ENCODE data around the gene NPAS3.

Gene NPAS3

DNA sequence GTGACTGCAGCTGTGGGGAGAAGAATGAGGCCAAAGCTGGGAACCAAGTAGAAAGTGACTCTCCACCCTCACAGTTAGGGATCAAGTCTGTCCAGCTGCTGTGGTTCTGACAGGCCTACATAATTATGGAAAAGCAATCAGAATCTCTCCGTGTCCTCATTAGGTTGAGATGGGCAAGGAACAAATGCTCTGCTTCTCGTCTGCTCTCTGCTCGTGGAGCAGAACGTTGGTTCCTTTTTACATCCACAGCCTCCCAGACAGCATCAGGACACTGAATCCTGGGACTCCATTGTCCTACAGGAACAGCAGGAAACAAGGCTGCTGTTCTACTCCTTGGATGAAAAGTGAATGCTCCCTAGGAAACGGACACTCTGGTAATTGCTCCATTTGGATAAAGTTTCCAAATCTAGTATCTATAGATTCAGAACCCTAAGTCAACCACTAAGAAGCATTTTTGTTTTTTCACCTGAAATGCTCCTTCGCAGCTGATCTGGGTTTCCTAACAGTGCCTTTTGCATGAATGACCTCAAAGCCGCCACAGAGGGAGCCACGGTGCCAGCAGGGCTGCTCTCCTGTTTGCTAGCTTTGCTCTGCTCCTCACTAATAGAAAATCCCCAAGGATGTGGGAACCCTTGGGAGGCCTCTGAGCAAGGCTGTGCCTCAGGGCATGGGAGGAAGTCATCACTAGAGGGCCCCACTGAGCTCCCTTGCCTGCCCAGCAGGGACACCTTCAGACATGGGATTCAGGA is 910.2 kb downstream of the NPAS3 start:
- Histone ChIP-seq H3K27ac (ENCODE audit: low read depth, low read length) (no peak overlapping the region), H3K4me3 (ENCODE audit: low read depth, low read length) (no peak overlapping the region), H3K27me3 (ENCODE audit: control insufficient read depth, insufficient read depth, low read length) (no peaks in the 10 kb centered on the region), H3K9ac (ENCODE audit: low read length) (no peak overlapping the region), H3K4me1 (ENCODE audit: control insufficient read depth, insufficient read depth, low read length) (peaks cover 27% of the 10 kb centered on the region), H3K9me3 (ENCODE audit: control insufficient read depth, insufficient read depth, low read depth, low read length) (no peaks in the 10 kb centered on the region), H3K36me3 (ENCODE audit: control insufficient read depth, insufficient read depth, low read length) (no peaks in the 10 kb centered on the region)

DNA sequence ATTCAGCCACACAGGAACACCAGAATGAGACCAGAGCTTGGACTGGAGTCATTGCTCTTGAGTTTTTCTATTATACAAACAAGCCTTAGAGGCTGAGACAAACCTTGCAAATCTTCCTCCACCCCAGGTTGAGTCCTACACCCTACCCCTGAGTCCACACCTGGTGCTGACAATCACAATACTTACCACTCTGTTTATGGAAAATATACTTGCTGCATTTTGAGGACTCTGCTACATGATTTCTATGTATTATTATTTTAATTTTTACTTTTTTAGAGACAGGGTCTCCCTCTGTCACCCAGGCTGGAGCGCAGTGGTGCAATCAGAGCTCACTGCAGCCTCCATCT is 910.7 kb downstream of the NPAS3 start:
- H3K27ac ChIP-seq (ENCODE audit: low read depth, low read length): no peak overlapping the region
- peaks cover 27% of the 10 kb centered on the region for H3K4me1 ChIP-seq (ENCODE audit: control insufficient read depth, insufficient read depth, low read length)
- no peaks in the 10 kb centered on the region for H3K27me3 ChIP-seq (ENCODE audit: control insufficient read depth, insufficient read depth, low read length)
- H3K4me3 ChIP-seq (ENCODE audit: low read depth, low read length): no peak overlapping the region
- no peaks in the 10 kb centered on the region for H3K36me3 ChIP-seq (ENCODE audit: control insufficient read depth, insufficient read depth, low read length)
- H3K9me3 ChIP-seq (ENCODE audit: control insufficient read depth, insufficient read depth, low read depth, low read length): no peaks in the 10 kb centered on the region
- H3K9ac ChIP-seq (ENCODE audit: low read length): no peak overlapping the region

DNA sequence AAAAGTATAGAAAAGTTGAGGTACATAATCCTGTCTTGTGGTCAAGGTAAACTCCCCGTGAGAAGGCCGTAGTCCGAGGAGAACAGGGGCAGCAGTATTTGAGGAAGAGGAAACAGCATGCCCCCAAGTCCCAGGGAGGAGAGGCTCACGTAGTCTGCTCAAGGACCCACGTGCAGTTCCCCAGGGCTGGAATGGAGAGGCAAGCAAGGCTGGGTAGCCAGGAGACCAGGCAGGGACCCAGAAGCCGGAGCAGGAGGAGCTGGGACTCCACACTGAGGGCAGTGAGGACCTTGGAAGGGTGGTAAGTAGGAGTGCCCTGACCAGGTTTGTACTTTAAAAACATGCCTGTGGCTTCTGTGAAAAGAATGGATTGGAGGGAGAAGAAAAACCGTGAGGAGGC is 912.1 kb downstream of the NPAS3 start:
- Histone ChIP-seq H3K36me3 (ENCODE audit: control insufficient read depth, insufficient read depth, low read length) (no peaks in the 10 kb centered on the region), H3K9ac (ENCODE audit: low read length) (no peak overlapping the region), H3K4me3 (ENCODE audit: low read depth, low read length) (no peak overlapping the region), H3K4me1 (ENCODE audit: control insufficient read depth, insufficient read depth, low read length) (peaks cover 27% of the 10 kb centered on the region), H3K9me3 (ENCODE audit: control insufficient read depth, insufficient read depth, low read depth, low read length) (no peaks in the 10 kb centered on the region), H3K27ac (ENCODE audit: low read depth, low read length) (no peak overlapping the region), H3K27me3 (ENCODE audit: control insufficient read depth, insufficient read depth, low read length) (no peaks in the 10 kb centered on the region)

DNA sequence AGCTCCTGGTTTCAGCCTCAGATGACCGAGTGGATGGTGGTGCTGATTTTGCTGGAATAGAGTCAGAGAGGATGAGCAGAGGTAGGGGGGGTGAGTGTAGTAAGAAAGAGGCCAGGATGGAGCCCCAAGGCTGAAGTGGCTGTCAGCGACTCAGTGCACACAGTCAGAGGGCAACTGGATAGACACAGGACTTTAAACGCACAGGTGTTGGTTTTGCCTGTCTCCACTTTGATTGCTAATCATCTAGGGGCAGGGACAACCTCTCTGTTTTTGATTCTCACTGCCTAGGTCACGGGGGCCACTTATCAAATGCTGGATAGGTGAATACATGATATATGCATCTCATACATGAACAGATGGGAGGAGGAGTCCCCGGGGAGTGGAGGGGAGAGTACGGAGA is 912.7 kb downstream of the NPAS3 start:
- Histone ChIP-seq H3K4me1 (ENCODE audit: control insufficient read depth, insufficient read depth, low read length) (peaks cover 27% of the 10 kb centered on the region), H3K9me3 (ENCODE audit: control insufficient read depth, insufficient read depth, low read depth, low read length) (no peaks in the 10 kb centered on the region), H3K9ac (ENCODE audit: low read length) (no peak overlapping the region), H3K36me3 (ENCODE audit: control insufficient read depth, insufficient read depth, low read length) (no peaks in the 10 kb centered on the region), H3K27ac (ENCODE audit: low read depth, low read length) (no peak overlapping the region), H3K4me3 (ENCODE audit: low read depth, low read length) (no peak overlapping the region), H3K27me3 (ENCODE audit: control insufficient read depth, insufficient read depth, low read length) (no peaks in the 10 kb centered on the region)

DNA sequence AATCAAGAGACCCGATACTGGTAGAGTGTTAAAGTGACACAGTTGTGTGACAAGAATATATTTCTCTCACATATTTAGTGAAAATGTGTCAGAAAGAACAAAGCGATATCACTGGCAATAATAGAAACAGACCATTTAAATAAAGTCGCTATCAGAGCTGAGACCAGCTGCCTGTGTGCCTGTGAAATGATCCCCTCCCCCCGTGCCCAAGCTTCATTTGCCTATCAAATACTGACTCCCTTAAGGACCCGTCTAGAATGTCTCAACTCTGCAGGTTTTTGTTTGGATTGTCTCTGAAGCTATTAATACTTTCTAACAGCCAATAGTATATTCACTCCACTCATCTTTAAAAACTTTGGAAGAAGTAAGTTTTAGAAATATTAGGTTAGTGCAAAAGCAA is 913.3 kb downstream of the NPAS3 start:
- Histone ChIP-seq H3K4me1 (ENCODE audit: control insufficient read depth, insufficient read depth, low read length) (peaks cover 27% of the 10 kb centered on the region), H3K36me3 (ENCODE audit: control insufficient read depth, insufficient read depth, low read length) (no peaks in the 10 kb centered on the region), H3K27me3 (ENCODE audit: control insufficient read depth, insufficient read depth, low read length) (no peaks in the 10 kb centered on the region), H3K4me3 (ENCODE audit: low read depth, low read length) (no peak overlapping the region), H3K9ac (ENCODE audit: low read length) (no peak overlapping the region), H3K27ac (ENCODE audit: low read depth, low read length) (no peak overlapping the region), H3K9me3 (ENCODE audit: control insufficient read depth, insufficient read depth, low read depth, low read length) (no peaks in the 10 kb centered on the region)

Measured in HUES6 (cell line).